Adrenal gland (tissue), 5 donors: ENCODE measurements around the gene CRHBP.

ENCODE experiments used
- CTCF ChIP-seq, 6 experiments: fragments of 450-650 bp in 4 of 6; fragments of 200-600 bp in 2 of 6; sonication (generic) in 1 of 6; IDR thresholded peaks; 1 replicate in 5 of 6; 2 replicates in 1 of 6; pipeline versions ENCODE4 v1.5.1 to v1.8.0; 2016 to 2021; ENCODE audit warnings: antibody characterized with exemption in 6 of 6, mild to moderate bottlenecking in 2 of 6, moderate library complexity in 1 of 6
- POLR2A ChIP-seq, 2 donors: fragments of 450-650 bp; IDR thresholded peaks; one replicate each; pipeline ENCODE4 v1.6.1; 2017; ENCODE audit warnings: antibody characterized with exemption in 2 of 2, mild to moderate bottlenecking in 2 of 2, moderate library complexity in 1 of 2
- donor health status: DM: no; HTN: no; CAD: no.

- TF ChIP-seq CTCF (IDR thresholded peaks at IDR 0.05) (no peak), POLR2A (IDR thresholded peaks at IDR 0.05) (no peak)
These were observed 53.3 kb downstream of the CRHBP start for GRCh38 chr5:77006124-77006523.
